Memory B cell (primary cell): ENCODE measurements around the gene RBP5.
"Not testable (repeated sequence)": the region's sequence is repeated elsewhere in the genome, so short reads cannot be mapped to it uniquely, and the experiment has no call there.

ENCODE experiments used
- ATAC-seq: fragments of 150-1000 bp; cut with Tn5 transposase; 2 replicates; pipeline ENCODE4 v1.10.0; 2021; ENCODE audit warnings: low read depth, mild to moderate bottlenecking, moderate library complexity
- DNase-seq, 2 donors: peaks; one replicate each; pipeline ENCODE4 v3.0.0; 2022; ENCODE audit warnings: low spot score in 2 of 2
- H3K27ac Mint-ChIP-seq: one replicate; pipeline ENCODE4 v1.8.0; 2022; ENCODE audit warnings: mild to moderate bottlenecking, moderate library complexity, mixed read lengths
- H3K27me3 Mint-ChIP-seq: one replicate; pipeline ENCODE4 v1.8.0; 2022; ENCODE audit warnings: mixed read lengths
- H3K36me3 Mint-ChIP-seq: one replicate; pipeline ENCODE4 v1.8.0; 2022; ENCODE audit warnings: mild to moderate bottlenecking, mixed read lengths
- H3K4me1 Mint-ChIP-seq: one replicate; pipeline ENCODE4 v1.8.0; 2022; ENCODE audit warnings: mixed read lengths
- H3K4me3 Mint-ChIP-seq: one replicate; pipeline ENCODE4 v1.8.0; 2022; ENCODE audit warnings: mild to moderate bottlenecking, moderate library complexity, mixed read lengths
- H3K9me3 Mint-ChIP-seq: one replicate; pipeline ENCODE4 v1.8.0; 2022; ENCODE audit warnings: mixed read lengths

Gene RBP5

GRCh38 chr12:7108796-7109571 lies 19.7 kb downstream of the RBP5 start, which contains the start of gene C1RL:
TSS of gene C1RL (minus strand) at chr12:7109214. CDS start at chr12:7109180, 34 bp downstream.
- ATAC-seq (peak; percentile 45), DNase-seq (peak; percentile 78 to 93)
- H3K9me3 Mint-ChIP-seq: peaks cover 8% of the 10 kb centered on the region
- H3K4me1 Mint-ChIP-seq: peaks cover 33% of the 10 kb centered on the region
- peak within 1 kb of the TSS; percentile 89 for H3K27ac Mint-ChIP-seq
- H3K36me3 Mint-ChIP-seq: peaks cover 16% of the 10 kb centered on the region
- H3K27me3 Mint-ChIP-seq: no peaks in the 10 kb centered on the region
- H3K4me3 Mint-ChIP-seq: peak within 1 kb of the TSS; percentile 92

GRCh38 chr12:7108003-7108795 lies 20.5 kb downstream of the RBP5 start:
- Mint-ChIP-seq H3K27ac (peak overlapping the region; percentile 89), H3K27me3 (no peaks in the 10 kb centered on the region), H3K4me3 (peak overlapping the region; percentile 92), H3K4me1 (peaks cover 35% of the 10 kb centered on the region), H3K36me3 (peaks cover 17% of the 10 kb centered on the region), H3K9me3 (peaks cover 8% of the 10 kb centered on the region)
- peak; percentile 90 for ATAC-seq
- DNase-seq: peak; percentile 53 to 60

- Mint-ChIP-seq H3K9me3 (peaks cover 8% of the 10 kb centered on the region), H3K4me3 (peak overlapping the region; percentile 92), H3K4me1 (peaks cover 34% of the 10 kb centered on the region), H3K27ac (peak overlapping the region; percentile 89), H3K36me3 (peaks cover 20% of the 10 kb centered on the region), H3K27me3 (no peaks in the 10 kb centered on the region)
- DNase-seq (no peak), ATAC-seq (no peak)
Measured at GRCh38 chr12:7107636-7108002, 21.1 kb downstream of the RBP5 start.

GRCh38 chr12:7107181-7107580 lies 21.5 kb downstream of the RBP5 start:
- DNase-seq, H3K27ac Mint-ChIP-seq, H3K9me3 Mint-ChIP-seq, ATAC-seq, H3K27me3 Mint-ChIP-seq, H3K4me3 Mint-ChIP-seq: not testable (repeated sequence)
- H3K4me1 Mint-ChIP-seq: peaks cover 34% of the 10 kb centered on the region
- H3K36me3 Mint-ChIP-seq: peaks cover 23% of the 10 kb centered on the region

GRCh38 chr12:7106082-7106481 lies 22.6 kb downstream of the RBP5 start:
- Mint-ChIP-seq H3K4me3 (no peak overlapping the region), H3K4me1 (peaks cover 36% of the 10 kb centered on the region), H3K9me3 (peaks cover 8% of the 10 kb centered on the region), H3K27me3 (no peaks in the 10 kb centered on the region), H3K36me3 (peaks cover 25% of the 10 kb centered on the region), H3K27ac (no peak overlapping the region)
- ATAC-seq: no peak
- no peak for DNase-seq

- H3K27me3 Mint-ChIP-seq: no peaks in the 10 kb centered on the region
- H3K27ac Mint-ChIP-seq: peak overlapping the region; percentile 36
- no peak for ATAC-seq
- no peak for DNase-seq
- no peak overlapping the region for H3K4me3 Mint-ChIP-seq
- H3K36me3 Mint-ChIP-seq: peaks cover 30% of the 10 kb centered on the region
- peaks cover 8% of the 10 kb centered on the region for H3K9me3 Mint-ChIP-seq
- peaks cover 22% of the 10 kb centered on the region for H3K4me1 Mint-ChIP-seq
Measured at GRCh38 chr12:7103837-7104584, 24.7 kb downstream of the RBP5 start.

GRCh38 chr12:7102582-7102981 lies 26.1 kb downstream of the RBP5 start:
- Mint-ChIP-seq H3K27ac (peak overlapping the region; percentile 5), H3K4me3 (no peak overlapping the region), H3K36me3 (peaks cover 30% of the 10 kb centered on the region), H3K9me3 (peaks cover 8% of the 10 kb centered on the region), H3K27me3 (no peaks in the 10 kb centered on the region), H3K4me1 (peaks cover 12% of the 10 kb centered on the region)
- ATAC-seq (no peak), DNase-seq (no peak)

GRCh38 chr12:7101694-7102131 lies 27.0 kb downstream of the RBP5 start:
- H3K36me3 Mint-ChIP-seq: peaks cover 30% of the 10 kb centered on the region
- peaks cover 11% of the 10 kb centered on the region for H3K4me1 Mint-ChIP-seq
- ATAC-seq: no peak
- H3K27me3 Mint-ChIP-seq: no peaks in the 10 kb centered on the region
- no peak overlapping the region for H3K27ac Mint-ChIP-seq
- H3K9me3 Mint-ChIP-seq: peaks cover 8% of the 10 kb centered on the region
- DNase-seq: no peak
- no peak overlapping the region for H3K4me3 Mint-ChIP-seq

GRCh38 chr12:7101047-7101693 lies 27.5 kb downstream of the RBP5 start:
- no peak for ATAC-seq
- Mint-ChIP-seq H3K9me3 (peaks cover 3% of the 10 kb centered on the region), H3K4me1 (peaks cover 8% of the 10 kb centered on the region), H3K27me3 (no peaks in the 10 kb centered on the region), H3K36me3 (peaks cover 26% of the 10 kb centered on the region), H3K27ac (no peak overlapping the region), H3K4me3 (no peak overlapping the region)
- no peak for DNase-seq

GRCh38 chr12:7100239-7100638 lies 28.4 kb downstream of the RBP5 start:
- no peak for DNase-seq
- Mint-ChIP-seq H3K27ac (no peak overlapping the region), H3K4me1 (peaks cover 8% of the 10 kb centered on the region), H3K4me3 (no peak overlapping the region), H3K36me3 (peaks cover 19% of the 10 kb centered on the region), H3K9me3 (no peaks in the 10 kb centered on the region), H3K27me3 (no peaks in the 10 kb centered on the region)
- ATAC-seq: no peak

GRCh38 chr12:7099290-7099996 lies 29.2 kb downstream of the RBP5 start:
- Mint-ChIP-seq H3K27ac (no peak overlapping the region), H3K9me3 (no peaks in the 10 kb centered on the region), H3K4me1 (peaks cover 8% of the 10 kb centered on the region), H3K36me3 (peaks cover 19% of the 10 kb centered on the region), H3K4me3 (no peak overlapping the region), H3K27me3 (no peaks in the 10 kb centered on the region)
- DNase-seq: no peak
- ATAC-seq: no peak

GRCh38 chr12:7096979-7097378 lies 31.7 kb downstream of the RBP5 start:
- H3K27ac Mint-ChIP-seq: no peak overlapping the region
- H3K27me3 Mint-ChIP-seq: no peaks in the 10 kb centered on the region
- no peaks in the 10 kb centered on the region for H3K9me3 Mint-ChIP-seq
- peaks cover 7% of the 10 kb centered on the region for H3K36me3 Mint-ChIP-seq
- ATAC-seq: no peak
- no peak for DNase-seq
- H3K4me3 Mint-ChIP-seq: no peak overlapping the region
- peaks cover 6% of the 10 kb centered on the region for H3K4me1 Mint-ChIP-seq
